Spleen (tissue), 11 donors: Measurements from ENCODE around the gene DSCAML1. TPM values are rescaled to one million over a fixed set of nuclear protein-coding genes. Genes with fewer than 3 reads are reported as not detected.

Experiments
- DNase-seq: peaks from one replicate; pipeline ENCODE4 v3.0.0-alpha.2; 2020
- H3K27ac ChIP-seq, 8 donors: fragments of 200-600 bp; sonication (generic) in 7 of 8; 1 replicate in 4 of 8; 2 replicates in 4 of 8; pipeline versions ENCODE4 v1.5.0 to v1.8.0; 2016 to 2021; ENCODE audit warnings: inconsistent platforms in 4 of 8, mild to moderate bottlenecking in 4 of 8, moderate library complexity in 1 of 8
- H3K27me3 ChIP-seq, 7 donors: fragments of 200-600 bp; sonication (generic) in 6 of 7; replicated peaks in 1 of 7; 1 replicate in 4 of 7; 2 replicates in 3 of 7; pipeline versions ENCODE4 v1.5.0 to v1.8.0; 2016 to 2021; ENCODE audit warnings: inconsistent platforms in 3 of 7, mild to moderate bottlenecking in 1 of 7
- H3K36me3 ChIP-seq, 6 donors: fragments of 200-600 bp; sonication (generic) in 5 of 6; 1 replicate in 4 of 6; 2 replicates in 2 of 6; pipeline versions ENCODE4 v1.5.0 to v1.8.0; 2016 to 2021; ENCODE audit warnings: inconsistent platforms in 2 of 6
- H3K4me1 ChIP-seq, 6 donors: fragments of 200-600 bp; sonication (generic) in 5 of 6; 1 replicate in 3 of 6; 2 replicates in 3 of 6; pipeline versions ENCODE4 v1.5.0 to v1.8.0; 2016 to 2021; ENCODE audit warnings: inconsistent platforms in 3 of 6
- H3K4me3 ChIP-seq, 8 donors: fragments of 200-600 bp; sonication (generic) in 7 of 8; 1 replicate in 4 of 8; 2 replicates in 4 of 8; pipeline versions ENCODE4 v1.5.0 to v1.8.0; 2016 to 2021; ENCODE audit warnings: inconsistent platforms in 4 of 8, mild to moderate bottlenecking in 4 of 8, moderate library complexity in 2 of 8
- H3K9me3 ChIP-seq, 8 donors: fragments of 200-600 bp; sonication (generic) in 7 of 8; 1 replicate in 4 of 8; 2 replicates in 4 of 8; pipeline versions ENCODE4 v1.5.0 to v1.8.0; 2016 to 2021; ENCODE audit warnings: inconsistent platforms in 4 of 8
- CTCF ChIP-seq, 11 experiments: fragments of 200-600 bp in 7 of 11; fragments of 450-650 bp in 4 of 11; sonication (generic) in 4 of 11; IDR thresholded peaks in 8 of 11; conservative IDR thresholded peaks in 3 of 11; 1 replicate in 7 of 11; 2 replicates in 4 of 11; pipeline versions ENCODE4 v1.4.0 to v1.8.0; 2016 to 2021; ENCODE audit warnings: antibody characterized with exemption in 11 of 11, inconsistent platforms in 4 of 11, mild to moderate bottlenecking in 1 of 11
- POLR2A ChIP-seq, 3 donors: fragments of 450-650 bp; IDR thresholded peaks; one replicate each; pipeline ENCODE4 v1.5.1; 2017; ENCODE audit warnings: antibody characterized with exemption in 3 of 3, mild to moderate bottlenecking in 1 of 3
- POLR2AphosphoS5 ChIP-seq, 3 donors: sonication (generic); formaldehyde crosslinking; IDR thresholded peaks; one replicate each; pipeline ENCODE4 v1.5.1; 2017; ENCODE audit warnings: antibody characterized with exemption in 3 of 3
- WGBS, 5 donors: extraction: QIAGEN DNeasy Blood & Tissue Kit in 3 of 5; methylation state at CpG; one replicate each; pipeline versions ENCODE4 v1.1.5 to v1.1.7; 2013 to 2018; 5-methylcytosine and 5-hydroxymethylcytosine counted together
- intact Hi-C: fragments of 100-400 bp; cut with DNase I; formaldehyde crosslinking; loops from one replicate; pipeline ENCODE4 v1.15.0; 2023; ENCODE audit warnings: low total_unique reads
- polyA plus RNA-seq, 3 donors: library from polyadenylated mRNA; stranded (reverse); fragments of 200-250 nt; gene quantifications; one replicate each; pipeline ENCODE4 v1.2.1, GENCODE V29; 2013
- total RNA-seq, 7 donors: library from RNA; depleted of rRNA in 3 of 7; stranded (reverse); fragments of >200 nt in 3 of 7; fragmentation: NEBNext Ultra II Directional in 4 of 7; extraction: Animal tissue kit (Norgen Biotek cat#: 25700) in 4 of 7; gene quantifications; one replicate each; pipeline versions ENCODE4 v1.1.0 to v1.2.1, GENCODE V29; 2016 to 2021
- donor health status: healthy with polysubstance abuse.
- donor health status: DM: no; HTN: no; CAD: no; lungs with moderate emphysema.
- donor health status: DM: no; HTN: no; CAD: no.
- donor health status: Bipolar disorder and iron deficiency.
- donor health status: healthy.
- donor health status: DM: no; HTN: no; CAD: no.
- donor health status: DM: yes; HTN: yes; CAD: no.

The DSCAML1 gene
- total and polyA plus RNA-seq, 10 donors: 0.07 to 10.7 (median 2.3) TPM

DNA sequence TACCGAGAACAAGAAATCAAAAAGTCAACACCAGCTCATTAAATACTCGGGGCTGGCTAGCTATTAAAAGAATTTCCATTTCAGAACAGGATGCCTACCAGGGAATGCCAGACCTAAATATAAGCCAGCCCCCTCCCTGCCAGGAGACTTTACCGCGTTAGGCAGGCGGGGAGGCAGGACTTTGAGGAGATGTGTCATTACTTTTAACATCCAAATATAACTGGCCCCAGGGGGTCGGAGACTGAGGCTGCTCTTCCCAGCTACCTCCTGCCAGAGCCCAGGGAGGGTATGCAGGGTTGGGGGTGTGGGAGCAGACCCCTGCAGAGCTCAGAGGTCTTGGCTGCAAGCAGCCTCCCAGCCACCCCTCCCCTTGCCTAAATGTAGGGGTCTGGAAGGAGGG is 183.5 kb downstream of the DSCAML1 start:
- H3K27ac ChIP-seq: no peak overlapping the region
- H3K36me3 ChIP-seq: no peaks in the 10 kb centered on the region
- DNase-seq: no peak
- H3K4me3 ChIP-seq: no peak overlapping the region
- peaks cover 0 to 17% (median 0%) of the 10 kb centered on the region in 7 donors for H3K27me3 ChIP-seq
- H3K9me3 ChIP-seq: peaks cover 0 to 6% (median 0%) of the 10 kb centered on the region in 8 donors
- WGBS, 5 donors: 50 to 62% (median 51%) methylated on average over 6 of the region's 6 CpGs
- TF ChIP-seq POLR2A (IDR thresholded peaks at IDR 0.05) (no peak), CTCF (IDR thresholded peaks at IDR 0.05 in 8 of 11, conservative IDR thresholded peaks at IDR 0.05 in 3 of 11) (no peak), POLR2AphosphoS5 (IDR thresholded peaks at IDR 0.05) (no peak)
- intact Hi-C loops: no loop called here
- no peaks in the 10 kb centered on the region for H3K4me1 ChIP-seq

DNA sequence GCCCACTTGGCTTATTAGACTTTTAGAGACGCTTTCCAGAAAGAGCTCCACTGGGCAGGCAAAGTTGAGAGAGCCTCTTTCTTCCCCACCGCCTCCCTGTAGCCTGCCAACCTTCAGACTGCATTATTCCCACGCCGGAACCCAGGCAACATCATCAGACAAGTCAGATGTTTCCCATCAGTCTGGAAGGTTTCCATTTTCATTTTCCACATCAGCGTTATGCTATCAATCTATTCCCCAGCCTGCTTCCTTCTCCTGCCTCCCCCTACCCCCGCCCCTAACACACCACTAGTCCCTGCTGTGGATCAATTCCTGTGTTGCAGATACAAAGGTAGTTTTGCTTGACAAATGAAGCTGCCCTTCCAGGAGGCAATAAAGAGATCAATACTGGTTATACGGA is 184.8 kb downstream of the DSCAML1 start:
- H3K4me1 ChIP-seq: no peaks in the 10 kb centered on the region
- no peak overlapping the region for H3K4me3 ChIP-seq
- H3K27ac ChIP-seq: no peak overlapping the region
- DNase-seq: no peak
- TF ChIP-seq CTCF (IDR thresholded peaks at IDR 0.05 in 8 of 11, conservative IDR thresholded peaks at IDR 0.05 in 3 of 11): no peak
- TF ChIP-seq POLR2AphosphoS5 (IDR thresholded peaks at IDR 0.05): no peak
- TF ChIP-seq POLR2A (IDR thresholded peaks at IDR 0.05): no peak
- peaks cover 0 to 6% (median 0%) of the 10 kb centered on the region in 8 donors for H3K9me3 ChIP-seq
- no peaks in the 10 kb centered on the region for H3K36me3 ChIP-seq
- intact Hi-C loops: no loop called here
- H3K27me3 ChIP-seq: peaks cover 0 to 17% (median 0%) of the 10 kb centered on the region in 7 donors
- WGBS, 5 donors: 79 to 88% (median 84%) methylated on average over 7 of the region's 7 CpGs

- intact Hi-C loops: no loop called here
- H3K4me1 ChIP-seq: no peaks in the 10 kb centered on the region
- H3K27ac ChIP-seq: no peak overlapping the region
- H3K9me3 ChIP-seq: peaks cover 0 to 6% (median 0%) of the 10 kb centered on the region in 8 donors
- no peak for TF ChIP-seq POLR2AphosphoS5 (IDR thresholded peaks at IDR 0.05)
- DNase-seq: no peak
- H3K36me3 ChIP-seq: no peaks in the 10 kb centered on the region
- H3K4me3 ChIP-seq: no peak overlapping the region
- peaks cover 0 to 13% (median 0%) of the 10 kb centered on the region in 7 donors for H3K27me3 ChIP-seq
- WGBS, 5 donors: 74 to 84% (median 78%) methylated on average over 4 of the region's 4 CpGs
Measured at GRCh38 chr11:117610901-117611300, 186.1 kb downstream of the DSCAML1 start.

GRCh38 chr11:117610045-117610444 is 187.0 kb downstream of the DSCAML1 start:
- Histone ChIP-seq H3K4me1 (no peaks in the 10 kb centered on the region), H3K27me3 (peaks cover 0 to 11% (median 0%) of the 10 kb centered on the region in 7 donors), H3K4me3 (no peak overlapping the region), H3K36me3 (no peaks in the 10 kb centered on the region), H3K9me3 (peaks cover 0 to 6% (median 0%) of the 10 kb centered on the region in 8 donors), H3K27ac (no peak overlapping the region)
- intact Hi-C loops: no loop called here
- no peak for TF ChIP-seq POLR2AphosphoS5 (IDR thresholded peaks at IDR 0.05)
- no peak for TF ChIP-seq POLR2A (IDR thresholded peaks at IDR 0.05)
- no peak for TF ChIP-seq CTCF (IDR thresholded peaks at IDR 0.05 in 8 of 11, conservative IDR thresholded peaks at IDR 0.05 in 3 of 11)
- no peak for DNase-seq
- 39 to 56% (median 50%) methylated on average over 4 of the region's 4 CpGs for WGBS, 5 donors

GRCh38 chr11:117607449-117607848 is 189.6 kb downstream of the DSCAML1 start:
- H3K4me1 ChIP-seq: no peaks in the 10 kb centered on the region
- H3K27ac ChIP-seq: no peak overlapping the region
- TF ChIP-seq POLR2AphosphoS5 (IDR thresholded peaks at IDR 0.05): no peak
- no peak for TF ChIP-seq CTCF (IDR thresholded peaks at IDR 0.05 in 8 of 11, conservative IDR thresholded peaks at IDR 0.05 in 3 of 11)
- TF ChIP-seq POLR2A (IDR thresholded peaks at IDR 0.05): no peak
- H3K9me3 ChIP-seq: no peaks in the 10 kb centered on the region
- no peaks in the 10 kb centered on the region for H3K27me3 ChIP-seq
- no peak for DNase-seq
- WGBS, 5 donors: 80 to 89% (median 84%) methylated on average over 5 of the region's 5 CpGs
- H3K4me3 ChIP-seq: no peak overlapping the region
- intact Hi-C loops: no loop called here
- H3K36me3 ChIP-seq: no peaks in the 10 kb centered on the region
